Renal cortex interstitium (tissue), 11 donors: ENCODE measurements around the gene STK32B. TPM values are rescaled to one million over a fixed set of nuclear protein-coding genes. Genes with fewer than 3 reads are reported as not detected.
A peak's percentile ranks its signal among the peaks of the same experiment; 100 is the strongest.
"Not testable (repeated sequence)": the region's sequence is repeated elsewhere in the genome, so short reads cannot be mapped to it uniquely, and the experiment has no call there.

Source experiments
- DNase-seq, 11 donors: peaks; one replicate each; pipeline ENCODE4 v3.0.0-alpha.2; 2013; ENCODE audit warnings: low read depth in 9 of 11, low spot score in 4 of 11; ENCODE audit errors: extremely low read depth in 1 of 11
- polyA plus RNA-seq, 3 donors: library from polyadenylated mRNA; unstranded; fragments of 120-200 nt; gene quantifications; one replicate each; pipeline ENCODE4 v1.2.1, GENCODE V29; 2013; ENCODE audit not compliant: insufficient read length in 3 of 3

Gene STK32B
- polyA plus RNA-seq, 3 donors: 7.6 to 10.2 (median 9.2) TPM

GRCh38 chr4:5139141-5139540, 87.9 kb downstream of the STK32B start:
- no peak for DNase-seq

GRCh38 chr4:5141802-5142201, 90.5 kb downstream of the STK32B start:
- DNase-seq: no peak

GRCh38 chr4:5142726-5143125, 91.4 kb downstream of the STK32B start:
- DNase-seq: peak in 1 of 11 donors; percentile 46

GRCh38 chr4:5143306-5143861, 92.1 kb downstream of the STK32B start:
- DNase-seq: no peak

GRCh38 chr4:5143940-5144339, 92.7 kb downstream of the STK32B start:
- DNase-seq: no peak

- no peak for DNase-seq
Measured at GRCh38 chr4:5144384-5144783, 93.1 kb downstream of the STK32B start.

GRCh38 chr4:5146248-5146647, 95.0 kb downstream of the STK32B start:
- no peak for DNase-seq

- DNase-seq: no peak
Measured at GRCh38 chr4:5152521-5152920, 101.2 kb downstream of the STK32B start.

- DNase-seq: no peak
Measured at GRCh38 chr4:5156682-5157081, 105.4 kb downstream of the STK32B start.

GRCh38 chr4:5157791-5158770, 106.8 kb downstream of the STK32B start:
- DNase-seq: no peak

GRCh38 chr4:5158825-5159224, 107.5 kb downstream of the STK32B start:
- no peak for DNase-seq

- DNase-seq: no peak
Measured at GRCh38 chr4:5160668-5161067, 109.4 kb downstream of the STK32B start.

GRCh38 chr4:5162909-5163508, 111.7 kb downstream of the STK32B start:
- no peak for DNase-seq

GRCh38 chr4:5164221-5164912, 113.1 kb downstream of the STK32B start:
- no peak for DNase-seq

GRCh38 chr4:5165420-5166369, 114.4 kb downstream of the STK32B start:
- DNase-seq: peak in 3 of 11 donors; percentile 4 to 6 (median 5)

GRCh38 chr4:5166377-5166776, 115.1 kb downstream of the STK32B start:
- no peak for DNase-seq

GRCh38 chr4:5168891-5169290, 117.6 kb downstream of the STK32B start:
- no peak for DNase-seq

- DNase-seq: not testable (repeated sequence)
Measured at GRCh38 chr4:5175836-5176235, 124.6 kb downstream of the STK32B start.
